GM06990 (cell line): Measurements from ENCODE around the gene KCNQ2.

Experiments
- DNase-seq: peaks from one replicate; pipeline ENCODE4 v3.0.0-alpha.2; 2011; ENCODE audit not compliant: insufficient read length; ENCODE audit errors: extremely low read depth
- H3K27me3 ChIP-seq: replicated peaks from 2 replicates; pipeline ENCODE4 v1.6.0; 2011; ENCODE audit warnings: low read length; ENCODE audit not compliant: control insufficient read depth, insufficient read depth
- H3K36me3 ChIP-seq: 2 replicates; pipeline ENCODE4 v1.5.1; 2011; ENCODE audit warnings: low read length; ENCODE audit not compliant: control insufficient read depth, insufficient read depth
- H3K4me3 ChIP-seq: replicated peaks from 2 replicates; pipeline ENCODE4 v1.5.1; 2011; ENCODE audit warnings: low read depth, mild to moderate bottlenecking, control low read depth, low read length
- CTCF ChIP-seq: IDR thresholded peaks from 2 replicates; pipeline ENCODE4 v1.5.1; 2011; ENCODE audit warnings: low read length, control low read depth, mild to moderate bottlenecking, inconsistent platforms; ENCODE audit not compliant: insufficient read depth, poor library complexity, severe bottlenecking

Gene KCNQ2

GRCh38 chr20:63417097-63417737 lies 55.2 kb downstream of the KCNQ2 start:
- no peak for TF ChIP-seq CTCF
- no peak overlapping the region for H3K4me3 ChIP-seq
- no peaks in the 10 kb centered on the region for H3K27me3 ChIP-seq
- H3K36me3 ChIP-seq: no peaks in the 10 kb centered on the region
- no peak for DNase-seq

GRCh38 chr20:63416631-63417030 lies 55.8 kb downstream of the KCNQ2 start:
- Histone ChIP-seq H3K4me3 (no peak overlapping the region), H3K27me3 (no peaks in the 10 kb centered on the region), H3K36me3 (no peaks in the 10 kb centered on the region)
- DNase-seq: no peak
- TF ChIP-seq CTCF: no peak

GRCh38 chr20:63415647-63416391 lies 56.6 kb downstream of the KCNQ2 start:
- TF ChIP-seq CTCF: no peak
- no peak for DNase-seq
- Histone ChIP-seq H3K4me3 (no peak overlapping the region), H3K27me3 (no peaks in the 10 kb centered on the region), H3K36me3 (no peaks in the 10 kb centered on the region)

GRCh38 chr20:63414720-63415430 lies 57.6 kb downstream of the KCNQ2 start:
- no peak overlapping the region for H3K4me3 ChIP-seq
- H3K36me3 ChIP-seq: no peaks in the 10 kb centered on the region
- TF ChIP-seq CTCF: no peak
- H3K27me3 ChIP-seq: no peaks in the 10 kb centered on the region
- no peak for DNase-seq

- TF ChIP-seq CTCF: no peak
- no peaks in the 10 kb centered on the region for H3K27me3 ChIP-seq
Observed at GRCh38 chr20:63413963-63414684, 58.3 kb downstream of the KCNQ2 start.

More at GRCh38 chr20:63413963-63414684, 58.3 kb downstream of the KCNQ2 start:
- no peak for DNase-seq
- Histone ChIP-seq H3K4me3 (no peak overlapping the region), H3K36me3 (no peaks in the 10 kb centered on the region)
